ENCODE measurements around the gene BBLN. TPM values are rescaled to one million over a fixed set of nuclear protein-coding genes. Genes with fewer than 3 reads are reported as not detected.
A peak's percentile ranks its signal among the peaks of the same experiment; 100 is the strongest.
"Not testable (repeated sequence)": the region's sequence is repeated elsewhere in the genome, so short reads cannot be mapped to it uniquely, and the experiment has no call there.

The BBLN gene
- total RNA-seq, 4 donors from 2014 or later, result 97.3 to 178 (median 149) TPM

DNA sequence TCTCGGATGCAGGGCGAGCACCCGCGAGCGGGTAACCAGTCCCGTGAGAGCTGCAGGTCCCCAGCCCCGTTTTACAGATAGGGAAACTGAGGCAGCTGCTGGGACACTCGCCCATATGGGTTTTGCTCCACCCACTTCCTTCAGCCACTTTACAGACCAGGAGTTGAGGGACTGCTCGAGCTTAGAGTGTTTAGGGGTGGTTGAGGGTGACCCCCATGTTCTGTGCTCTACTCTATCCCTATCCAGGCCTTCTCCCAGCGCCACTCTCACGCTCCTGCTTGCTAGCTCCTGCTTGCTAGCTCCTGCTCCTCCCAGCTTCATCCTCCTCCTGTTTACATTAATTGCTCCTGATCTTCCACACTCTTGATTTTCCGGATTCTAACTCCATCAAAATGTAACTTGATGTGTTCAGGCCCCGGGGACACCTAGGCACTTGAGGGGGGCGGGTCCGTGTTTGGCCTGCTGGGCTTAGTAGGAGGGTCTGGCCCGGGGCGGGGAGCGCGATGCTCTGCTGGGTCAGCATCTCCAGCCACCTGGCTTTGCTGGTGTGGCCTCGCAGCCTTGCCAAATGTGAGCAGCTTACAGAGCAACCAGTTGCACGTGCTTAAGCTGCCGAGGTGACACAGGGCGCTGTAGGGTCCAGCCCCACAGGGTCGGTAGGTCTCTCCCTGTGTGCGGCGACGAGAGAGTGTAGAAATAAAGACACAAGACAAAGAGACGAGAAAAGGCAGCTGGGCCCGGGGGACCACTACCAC, 31.1 kb upstream of the BBLN start:
- H3K27ac ChIP-seq, result peak overlapping the region; percentile 94 to 98 (median 96)
- DNase-seq, result no peak
- intact Hi-C loops (cut with DNase I; ENCODE audit: low total_unique reads), result no loop called here
- peaks cover 0 to 7% (median 2%) of the 10 kb centered on the region in 4 donors for H3K36me3 ChIP-seq
- peaks cover 14 to 40% (median 29%) of the 10 kb centered on the region in 4 donors for H3K4me1 ChIP-seq
- H3K4me3 ChIP-seq, result peak overlapping the region; percentile 84 to 96 (median 94)
- no peaks in the 10 kb centered on the region for H3K27me3 ChIP-seq
- H3K9me3 ChIP-seq, result no peaks in the 10 kb centered on the region
- in situ Hi-C loops (cut with MboI; ENCODE audit: low pct_ligation_motif_present in 1 of 4, low pct_unique_long_range_greater_than_20kb in 1 of 4, low sequenced_read_pairs in 3 of 4), result loop anchor here in 1 of 4 donors (25.0 kb wide), 1 partner anchor 92 kb away; no protein-coding TSS in a partner anchor
- TF ChIP-seq POLR2AphosphoS5 (IDR thresholded peaks at IDR 0.05) (no peak), POLR2A (IDR thresholded peaks at IDR 0.05) (no peak), EP300 (IDR thresholded peaks at IDR 0.05; ENCODE audit: low read depth) (no peak)
- TF ChIP-seq, protein P1, sequence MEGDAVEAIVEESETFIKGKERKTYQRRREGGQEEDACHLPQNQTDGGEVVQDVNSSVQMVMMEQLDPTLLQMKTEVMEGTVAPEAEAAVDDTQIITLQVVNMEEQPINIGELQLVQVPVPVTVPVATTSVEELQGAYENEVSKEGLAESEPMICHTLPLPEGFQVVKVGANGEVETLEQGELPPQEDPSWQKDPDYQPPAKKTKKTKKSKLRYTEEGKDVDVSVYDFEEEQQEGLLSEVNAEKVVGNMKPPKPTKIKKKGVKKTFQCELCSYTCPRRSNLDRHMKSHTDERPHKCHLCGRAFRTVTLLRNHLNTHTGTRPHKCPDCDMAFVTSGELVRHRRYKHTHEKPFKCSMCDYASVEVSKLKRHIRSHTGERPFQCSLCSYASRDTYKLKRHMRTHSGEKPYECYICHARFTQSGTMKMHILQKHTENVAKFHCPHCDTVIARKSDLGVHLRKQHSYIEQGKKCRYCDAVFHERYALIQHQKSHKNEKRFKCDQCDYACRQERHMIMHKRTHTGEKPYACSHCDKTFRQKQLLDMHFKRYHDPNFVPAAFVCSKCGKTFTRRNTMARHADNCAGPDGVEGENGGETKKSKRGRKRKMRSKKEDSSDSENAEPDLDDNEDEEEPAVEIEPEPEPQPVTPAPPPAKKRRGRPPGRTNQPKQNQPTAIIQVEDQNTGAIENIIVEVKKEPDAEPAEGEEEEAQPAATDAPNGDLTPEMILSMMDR (IDR thresholded peaks at IDR 0.05), result no peak
- WGBS, 2 donors (ENCODE audit: low coverage in 1 of 2), result 60 to 64% methylated on average over 4 to 29 of the region's 29 CpGs

DNA sequence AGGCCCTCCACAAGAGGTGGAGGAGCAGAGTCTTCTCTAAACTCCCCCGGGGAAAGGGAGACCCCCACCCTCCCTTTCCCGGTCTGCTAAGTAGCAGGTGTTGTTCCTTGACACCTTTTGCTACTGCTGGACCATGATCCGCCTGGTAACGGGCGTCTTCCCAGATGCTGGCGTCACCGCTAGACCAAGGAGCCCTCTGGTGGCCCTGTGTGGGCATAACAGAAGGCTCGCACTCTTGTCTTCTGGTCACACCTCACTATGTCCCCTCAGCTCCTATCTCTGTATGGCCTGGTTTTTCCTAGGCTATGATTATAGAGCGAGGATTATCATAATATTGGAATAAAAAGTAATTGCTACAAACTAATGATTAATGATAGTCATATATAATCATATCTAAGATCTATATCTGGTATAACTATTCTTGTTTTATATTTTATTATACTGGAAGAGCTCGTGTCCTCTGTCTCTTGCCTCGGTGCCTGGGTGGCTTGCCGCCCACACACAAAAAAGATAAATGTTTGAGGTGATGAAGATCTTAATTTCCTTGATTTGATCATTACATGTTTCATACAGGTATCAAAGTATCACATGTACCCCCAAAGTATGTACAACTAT, 30.0 kb upstream of the BBLN start:
- DNase-seq, result peak; percentile 80
- TF ChIP-seq, protein P1 (IDR thresholded peaks at IDR 0.05), result peak; percentile 16 to 52 (median 49)
- peaks cover 14 to 34% (median 27%) of the 10 kb centered on the region in 4 donors for H3K4me1 ChIP-seq
- H3K4me3 ChIP-seq; H3K27me3 ChIP-seq; intact Hi-C loops (cut with DNase I; ENCODE audit: low total_unique reads); H3K9me3 ChIP-seq; H3K36me3 ChIP-seq; H3K27ac ChIP-seq: not testable (repeated sequence)
- in situ Hi-C loops (cut with MboI; ENCODE audit: low pct_ligation_motif_present in 1 of 4, low pct_unique_long_range_greater_than_20kb in 1 of 4, low sequenced_read_pairs in 3 of 4), result loop anchor here in 1 of 4 donors (25.0 kb wide), 1 partner anchor 93 kb away; no protein-coding TSS in a partner anchor
- 24 to 74% methylated on average over 3 to 12 of the region's 12 CpGs for WGBS, 2 donors (ENCODE audit: low coverage in 1 of 2)

DNA sequence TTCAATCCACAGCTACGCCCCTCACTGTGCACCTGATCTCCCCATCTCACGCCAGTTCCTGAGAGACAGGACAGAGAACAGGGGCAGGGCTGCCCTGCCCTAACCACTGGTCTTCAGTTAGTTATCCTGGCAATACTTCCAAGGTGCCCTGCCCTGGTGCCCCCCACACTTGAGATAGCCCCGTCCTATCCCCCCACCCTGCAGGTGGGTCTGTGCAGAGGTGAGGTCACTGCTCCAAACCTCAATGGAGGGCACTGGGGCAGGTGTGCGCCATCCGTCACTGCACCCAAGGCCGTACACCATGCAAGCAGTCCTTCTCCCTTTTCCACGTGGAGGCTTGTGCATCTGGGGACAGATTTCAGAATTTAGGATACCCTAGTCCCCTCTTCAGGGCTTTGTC, 29.4 kb upstream of the BBLN start:
- H3K4me1 ChIP-seq, result peaks cover 14 to 29% (median 21%) of the 10 kb centered on the region in 4 donors
- H3K27me3 ChIP-seq; H3K9me3 ChIP-seq; H3K4me3 ChIP-seq; H3K36me3 ChIP-seq; DNase-seq; H3K27ac ChIP-seq; intact Hi-C loops (cut with DNase I; ENCODE audit: low total_unique reads): not testable (repeated sequence)
- WGBS, 2 donors (ENCODE audit: low coverage in 1 of 2), result 50 to 64% methylated on average over 2 to 7 of the region's 7 CpGs
- in situ Hi-C loops (cut with MboI; ENCODE audit: low pct_ligation_motif_present in 1 of 4, low pct_unique_long_range_greater_than_20kb in 1 of 4, low sequenced_read_pairs in 3 of 4), result loop anchor here in 1 of 4 donors (25.0 kb wide), 1 partner anchor 93 kb away; no protein-coding TSS in a partner anchor

DNA sequence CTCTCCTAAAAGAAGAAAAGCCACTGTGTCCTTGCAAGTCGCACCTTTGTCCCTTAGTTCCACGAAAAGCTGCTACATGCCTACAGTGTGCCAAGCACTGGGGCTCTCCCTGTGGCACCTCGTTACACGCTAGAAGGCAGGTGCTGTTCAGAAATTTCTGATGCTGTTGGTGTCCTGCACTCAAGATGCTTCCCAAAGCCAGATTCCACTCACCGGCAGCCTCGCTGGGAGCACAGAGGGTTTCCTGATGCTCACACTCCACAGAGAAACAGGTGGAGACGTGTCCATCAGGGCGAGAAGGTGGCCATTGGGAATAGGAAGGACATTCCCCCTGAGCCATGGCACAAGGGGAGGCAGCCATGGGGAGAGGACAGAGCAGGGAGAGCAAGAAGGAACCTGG, 28.7 kb upstream of the BBLN start:
- H3K27me3 ChIP-seq; DNase-seq; H3K9me3 ChIP-seq; H3K36me3 ChIP-seq; intact Hi-C loops (cut with DNase I; ENCODE audit: low total_unique reads); H3K4me3 ChIP-seq: not testable (repeated sequence)
- in situ Hi-C loops (cut with MboI; ENCODE audit: low pct_ligation_motif_present in 1 of 4, low pct_unique_long_range_greater_than_20kb in 1 of 4, low sequenced_read_pairs in 3 of 4), result loop anchor here in 1 of 4 donors (25.0 kb wide), 1 partner anchor 94 kb away; no protein-coding TSS in a partner anchor
- Histone ChIP-seq H3K4me1 (peaks cover 11 to 22% (median 14%) of the 10 kb centered on the region in 4 donors), H3K27ac (peak overlapping the region in 1 of 4 donors; percentile 1)
- 82% methylated on average over 8 of the region's 8 CpGs; no CpG with 5 or more reads in 1 of the 2 donors for WGBS, 2 donors (ENCODE audit: low coverage in 1 of 2)

DNA sequence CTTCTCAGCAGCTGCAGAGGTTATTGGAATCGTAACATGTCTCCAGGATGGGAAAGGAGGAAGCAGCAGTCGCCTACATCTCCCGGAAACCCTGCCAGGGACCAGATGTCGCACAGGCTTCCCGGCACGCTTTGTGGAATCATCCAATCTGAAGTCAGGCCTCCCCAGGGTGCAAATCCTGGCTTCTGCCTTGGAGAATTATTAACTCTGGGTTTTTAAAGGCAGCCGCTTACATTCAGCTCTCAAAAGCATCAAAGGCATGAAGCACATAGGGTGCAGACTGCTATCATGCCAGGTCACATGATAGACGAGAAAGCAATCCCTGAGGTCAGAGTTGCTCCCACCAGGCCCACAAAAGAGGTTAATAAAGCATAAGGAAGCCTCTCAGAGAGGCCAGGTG, 27.9 kb upstream of the BBLN start:
- H3K4me3 ChIP-seq; H3K27me3 ChIP-seq; DNase-seq; H3K36me3 ChIP-seq; H3K9me3 ChIP-seq; intact Hi-C loops (cut with DNase I; ENCODE audit: low total_unique reads): not testable (repeated sequence)
- 20% methylated on average over 8 of the region's 8 CpGs; no CpG with 5 or more reads in 1 of the 2 donors for WGBS, 2 donors (ENCODE audit: low coverage in 1 of 2)
- Histone ChIP-seq H3K27ac (peak overlapping the region in 3 of 4 donors; percentile 1 to 21 (median 6)), H3K4me1 (peaks cover 7 to 16% (median 9%) of the 10 kb centered on the region in 4 donors)
- in situ Hi-C loops (cut with MboI; ENCODE audit: low pct_ligation_motif_present in 1 of 4, low pct_unique_long_range_greater_than_20kb in 1 of 4, low sequenced_read_pairs in 3 of 4), result loop anchor here in 1 of 4 donors (25.0 kb wide), 1 partner anchor 95 kb away; no protein-coding TSS in a partner anchor

DNA sequence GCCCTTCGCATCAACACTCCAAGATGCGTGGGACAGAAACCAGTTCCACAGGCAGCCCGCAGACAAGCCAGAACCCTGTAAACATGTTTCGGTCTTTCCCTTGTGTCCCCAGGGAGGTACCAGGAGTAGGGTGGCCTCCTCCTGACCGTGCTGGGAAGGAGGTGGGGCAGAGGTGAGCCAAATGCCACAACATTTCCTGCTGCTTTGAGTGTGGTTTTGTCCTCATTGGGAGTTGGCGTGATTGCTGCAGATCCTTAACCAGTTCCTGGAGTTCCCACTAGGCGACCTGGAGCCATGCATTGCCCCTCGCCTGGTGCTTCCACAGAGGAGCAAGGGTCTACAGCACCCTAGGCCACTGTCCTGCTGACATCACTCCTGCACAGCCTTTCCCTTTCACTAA, 24.5 kb upstream of the BBLN start:
- H3K36me3 ChIP-seq; H3K4me3 ChIP-seq; DNase-seq; H3K4me1 ChIP-seq; H3K27me3 ChIP-seq; intact Hi-C loops (cut with DNase I; ENCODE audit: low total_unique reads); H3K9me3 ChIP-seq; H3K27ac ChIP-seq: not testable (repeated sequence)
- in situ Hi-C loops (cut with MboI; ENCODE audit: low pct_ligation_motif_present in 1 of 4, low pct_unique_long_range_greater_than_20kb in 1 of 4, low sequenced_read_pairs in 3 of 4), result loop anchor here in 1 of 4 donors (25.0 kb wide), 1 partner anchor 98 kb away; no protein-coding TSS in a partner anchor
- 77% methylated on average over 8 of the region's 8 CpGs; no CpG with 5 or more reads in 1 of the 2 donors for WGBS, 2 donors (ENCODE audit: low coverage in 1 of 2)

Measured in transverse colon (tissue), 4 donors.